ENCODE data around the gene OOSP1.

DNA sequence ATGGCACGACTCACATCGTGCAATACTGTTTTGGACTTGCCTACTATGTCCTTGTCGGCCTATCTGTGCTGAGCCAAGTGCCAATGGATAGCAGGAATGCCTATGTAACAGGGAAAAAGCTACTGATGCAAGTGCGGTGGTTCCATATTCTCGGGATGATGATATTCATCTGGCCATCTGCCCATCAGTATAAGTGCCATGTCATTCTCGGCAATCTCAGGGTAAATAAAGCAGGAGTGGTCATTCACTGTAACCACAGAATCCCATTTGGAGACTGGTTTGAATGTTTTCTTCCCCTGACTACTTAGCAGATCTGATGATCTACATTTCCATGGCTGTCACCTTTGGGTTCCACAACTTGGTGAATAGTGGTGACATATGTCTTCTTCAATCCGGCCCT is 39.6 kb upstream of the OOSP1 start:
- TF ChIP-seq CTCF (IDR thresholded peaks at IDR 0.05; ENCODE audit: control extremely low read depth in 1 of 3, insufficient read depth in 1 of 3, low read depth in 1 of 3, low read length in 3 of 3) (no peak), RAD21 (IDR thresholded peaks at IDR 0.05 in 1 of 2, conservative IDR thresholded peaks at IDR 0.05 in 1 of 2; ENCODE audit: low read depth in 2 of 2, low read length in 2 of 2) (no peak), TBP (IDR thresholded peaks at IDR 0.05; ENCODE audit: low read depth, low read length) (no peak), SP1 (IDR thresholded peaks at IDR 0.05; ENCODE audit: low read depth, low read length) (no peak), PHF8 (conservative IDR thresholded peaks at IDR 0.05; ENCODE audit: low read depth, low read length) (no peak), EZH2 (IDR thresholded peaks at IDR 0.05; ENCODE audit: low read depth, low read length, severe bottlenecking) (no peak), POLR2A (IDR thresholded peaks at IDR 0.05; ENCODE audit: control extremely low read depth in 1 of 2, low read depth in 2 of 2, low read length in 2 of 2) (no peak), EP300 (IDR thresholded peaks at IDR 0.05; ENCODE audit: borderline replicate concordance in 1 of 2, low read depth in 2 of 2, low read length in 2 of 2) (no peak), CREB1 (IDR thresholded peaks at IDR 0.05) (no peak), SIN3A (conservative IDR thresholded peaks at IDR 0.05 in 1 of 2, IDR thresholded peaks at IDR 0.05 in 1 of 2; ENCODE audit: low read depth in 1 of 2, low read length in 2 of 2) (no peak), SP2 (IDR thresholded peaks at IDR 0.05; ENCODE audit: low read length) (no peak)

All from H1 (cell line).